SK-N-SH treated with all-trans-retinoic acid at 6 μM for 48 hours (cell line): ENCODE data around the gene ADGRV1.

Experiments used
- ESRRG ChIP-seq: fragments of 250-450 bp; sonication (Bioruptor Pico); IDR thresholded peaks from 2 replicates; pipeline ENCODE4 v1.6.1; 2021; ENCODE audit warnings: mild to moderate bottlenecking
- GLIS3 ChIP-seq: fragments of 250-450 bp; sonication (Bioruptor Pico); IDR thresholded peaks from 2 replicates; pipeline ENCODE4 v1.5.0; 2020; ENCODE audit warnings: mild to moderate bottlenecking, moderate library complexity
- ISL1 ChIP-seq: fragments of 250-450 bp; sonication (Bioruptor Pico); IDR thresholded peaks from 2 replicates; pipeline ENCODE4 v2.1.2; 2022; ENCODE audit warnings: mild to moderate bottlenecking, moderate library complexity

DNA sequence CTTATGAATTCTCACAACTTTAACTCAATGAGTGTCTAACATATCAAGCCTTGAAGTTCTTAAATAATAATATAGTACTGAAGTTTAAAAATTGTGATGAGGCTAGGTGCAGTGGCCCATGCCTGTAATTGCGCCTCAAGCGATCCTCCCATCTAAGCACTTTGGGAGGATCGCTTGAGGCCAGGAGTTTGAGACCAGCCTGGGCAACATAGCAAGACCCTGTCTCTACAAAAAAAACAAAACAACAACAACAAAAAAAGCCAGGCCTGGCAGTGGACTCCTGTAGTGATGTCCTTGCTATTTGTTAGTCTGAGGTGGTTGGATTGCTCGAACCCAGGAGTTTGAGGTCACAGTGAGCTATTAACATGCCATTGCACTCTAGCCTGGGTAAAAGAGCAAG lies 98.4 kb downstream of the ADGRV1 start:
- TF ChIP-seq ESRRG (no peak), ISL1 (no peak), GLIS3 (CRISPR knock-in tag) (no peak)
